ENCODE data around the gene CCDC32.

Gene CCDC32

GRCh38 chr15:40554161-40554525 is 10.7 kb downstream of the CCDC32 start:
- no peak overlapping the region for H3K4me3 ChIP-seq (ENCODE audit: low read length, poor library complexity, severe bottlenecking)
- H3K4me1 ChIP-seq (ENCODE audit: insufficient read depth, low read length, poor library complexity, severe bottlenecking) = peaks cover 15% of the 10 kb centered on the region
- no peaks in the 10 kb centered on the region for H3K9me2 ChIP-seq (replicated peaks; ENCODE audit: low read depth, low read length)
- H3K9ac ChIP-seq (ENCODE audit: low read depth, low read length, poor library complexity, severe bottlenecking) = no peak overlapping the region
- H3F3A ChIP-seq (ENCODE audit: low read depth) = no peaks in the 10 kb centered on the region
- H3K79me2 ChIP-seq (ENCODE audit: insufficient read depth, low read length) = no peaks in the 10 kb centered on the region
- H3K4me2 ChIP-seq (ENCODE audit: low read depth, low read length, poor library complexity, severe bottlenecking) = no peak overlapping the region
- H3K36me3 ChIP-seq (ENCODE audit: insufficient read depth, low read length) = peaks cover 13% of the 10 kb centered on the region; the same call in 1 of the 2 replicates
- H4K20me1 ChIP-seq (ENCODE audit: insufficient read depth, low read length, poor library complexity, severe bottlenecking) = no peaks in the 10 kb centered on the region
- no peak overlapping the region for H2AFZ ChIP-seq (ENCODE audit: low read length)
- no peaks in the 10 kb centered on the region for H3K9me3 ChIP-seq (ENCODE audit: insufficient read depth, low read depth, low read length)
- TF ChIP-seq CTCF (conservative IDR thresholded peaks at IDR 0.05; ENCODE audit: low read length) = no peak
- no peak for TF ChIP-seq EZH2phosphoT487 (IDR thresholded peaks at IDR 0.05; ENCODE audit: borderline replicate concordance)
- H3K27me3 ChIP-seq (ENCODE audit: insufficient read depth, low read length, poor library complexity, severe bottlenecking) = no peaks in the 10 kb centered on the region

DNA sequence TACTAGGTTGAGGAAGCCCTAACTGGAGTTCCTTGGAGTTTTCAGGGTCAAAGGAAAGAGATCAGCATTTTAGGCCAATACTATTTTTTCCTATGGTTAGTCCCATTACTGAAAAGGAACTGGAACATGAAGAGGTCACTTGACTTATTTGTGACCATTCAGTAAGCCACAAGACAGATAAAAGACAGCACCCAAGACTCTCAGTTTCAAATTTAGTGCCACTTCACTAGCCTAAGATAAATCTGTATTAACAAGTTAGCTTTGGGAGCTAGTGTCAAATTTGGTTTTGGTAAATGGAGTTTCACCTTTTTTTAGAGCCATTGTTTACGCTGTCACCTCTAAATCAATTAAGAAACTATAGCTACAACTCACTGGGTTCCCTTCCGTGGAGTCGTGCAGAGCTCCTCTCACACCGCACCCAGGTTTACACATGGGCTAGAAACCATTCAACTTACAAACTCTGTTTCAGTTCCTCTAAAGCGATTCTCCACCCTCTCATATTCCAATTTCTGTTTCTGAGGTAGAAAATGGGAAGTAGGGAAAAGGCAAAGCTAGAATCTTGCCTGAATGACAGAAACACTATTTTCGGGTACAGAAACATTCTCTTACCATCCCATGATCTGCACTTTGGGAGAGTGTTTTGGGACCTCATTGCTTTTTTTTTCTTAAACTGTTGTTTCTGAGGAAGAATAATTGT is 14.4 kb downstream of the CCDC32 start:
- no peaks in the 10 kb centered on the region for H4K20me1 ChIP-seq (ENCODE audit: insufficient read depth, low read length, poor library complexity, severe bottlenecking)
- no peaks in the 10 kb centered on the region for H3K27me3 ChIP-seq (ENCODE audit: insufficient read depth, low read length, poor library complexity, severe bottlenecking)
- H3K9me3 ChIP-seq (ENCODE audit: insufficient read depth, low read depth, low read length) = no peaks in the 10 kb centered on the region
- no peak overlapping the region for H3K4me2 ChIP-seq (ENCODE audit: low read depth, low read length, poor library complexity, severe bottlenecking)
- H3K9me2 ChIP-seq (replicated peaks; ENCODE audit: low read depth, low read length) = no peaks in the 10 kb centered on the region
- no peak overlapping the region for H3K9ac ChIP-seq (ENCODE audit: low read depth, low read length, poor library complexity, severe bottlenecking)
- H3K4me3 ChIP-seq (ENCODE audit: low read length, poor library complexity, severe bottlenecking) = no peak overlapping the region
- TF ChIP-seq EZH2phosphoT487 (IDR thresholded peaks at IDR 0.05; ENCODE audit: borderline replicate concordance) = no peak
- no peaks in the 10 kb centered on the region for H3F3A ChIP-seq (ENCODE audit: low read depth)
- no peaks in the 10 kb centered on the region for H3K4me1 ChIP-seq (ENCODE audit: insufficient read depth, low read length, poor library complexity, severe bottlenecking)
- H3K36me3 ChIP-seq (ENCODE audit: insufficient read depth, low read length) = peaks cover 5% of the 10 kb centered on the region; the same call in 1 of the 2 replicates
- no peak overlapping the region for H2AFZ ChIP-seq (ENCODE audit: low read length)
- H3K79me2 ChIP-seq (ENCODE audit: insufficient read depth, low read length) = no peaks in the 10 kb centered on the region

DNA sequence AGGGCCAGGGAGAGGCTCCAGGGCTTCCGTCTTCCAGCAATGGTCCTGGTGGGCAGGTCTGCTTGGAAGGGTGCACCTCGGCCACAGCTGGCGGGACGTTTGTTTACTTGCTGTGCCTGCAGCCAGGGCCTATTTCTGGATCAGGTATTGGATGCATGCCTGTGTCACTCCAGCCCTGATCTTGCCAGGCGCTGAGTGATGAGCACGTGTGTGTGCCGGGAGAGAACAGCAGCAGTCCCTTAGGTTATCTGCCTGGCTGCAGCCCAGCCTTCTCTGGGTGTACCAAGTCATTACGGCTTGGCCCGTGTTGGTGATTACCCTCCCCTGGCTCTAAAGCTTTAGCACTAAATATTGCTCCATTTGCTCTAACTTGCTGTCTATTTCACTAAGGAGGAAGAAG is 14.9 kb downstream of the CCDC32 start:
- Histone ChIP-seq H3K27me3 (ENCODE audit: insufficient read depth, low read length, poor library complexity, severe bottlenecking) (no peaks in the 10 kb centered on the region), H3K9me2 (replicated peaks; ENCODE audit: low read depth, low read length) (no peaks in the 10 kb centered on the region), H3F3A (ENCODE audit: low read depth) (no peaks in the 10 kb centered on the region), H3K4me3 (ENCODE audit: low read length, poor library complexity, severe bottlenecking) (no peak overlapping the region), H3K36me3 (ENCODE audit: insufficient read depth, low read length) (peaks cover 5% of the 10 kb centered on the region; the same call in 1 of the 2 replicates), H3K4me2 (ENCODE audit: low read depth, low read length, poor library complexity, severe bottlenecking) (no peak overlapping the region), H3K9me3 (ENCODE audit: insufficient read depth, low read depth, low read length) (no peaks in the 10 kb centered on the region), H4K20me1 (ENCODE audit: insufficient read depth, low read length, poor library complexity, severe bottlenecking) (no peaks in the 10 kb centered on the region), H3K79me2 (ENCODE audit: insufficient read depth, low read length) (no peaks in the 10 kb centered on the region), H3K4me1 (ENCODE audit: insufficient read depth, low read length, poor library complexity, severe bottlenecking) (no peaks in the 10 kb centered on the region), H3K9ac (ENCODE audit: low read depth, low read length, poor library complexity, severe bottlenecking) (no peak overlapping the region), H2AFZ (ENCODE audit: low read length) (no peak overlapping the region)
- TF ChIP-seq CTCF (conservative IDR thresholded peaks at IDR 0.05; ENCODE audit: low read length) (no peak), EZH2phosphoT487 (IDR thresholded peaks at IDR 0.05; ENCODE audit: borderline replicate concordance) (no peak)

DNA sequence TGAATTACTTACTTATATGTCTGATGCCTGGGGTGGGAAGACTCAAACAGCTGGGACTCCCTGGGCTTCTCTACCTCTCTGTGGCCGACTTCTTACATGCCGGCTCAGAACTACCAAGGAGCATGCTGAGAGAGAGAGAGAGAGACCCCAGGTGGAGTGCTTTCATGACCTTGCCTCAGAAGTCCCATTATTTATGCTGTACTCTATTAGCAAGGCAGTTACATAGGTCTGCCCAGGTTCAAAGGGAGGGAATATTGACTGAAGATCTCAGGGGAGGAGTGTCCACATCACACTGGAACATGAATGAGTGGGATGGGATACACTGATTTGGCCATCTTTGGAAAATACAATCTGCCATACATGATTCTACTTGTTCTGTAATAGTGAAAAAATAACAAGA is 16.2 kb downstream of the CCDC32 start:
- no peaks in the 10 kb centered on the region for H4K20me1 ChIP-seq (ENCODE audit: insufficient read depth, low read length, poor library complexity, severe bottlenecking)
- H3K4me3 ChIP-seq (ENCODE audit: low read length, poor library complexity, severe bottlenecking) = no peak overlapping the region
- peaks cover 5% of the 10 kb centered on the region; the same call in 1 of the 2 replicates for H3K36me3 ChIP-seq (ENCODE audit: insufficient read depth, low read length)
- H3K9me2 ChIP-seq (replicated peaks; ENCODE audit: low read depth, low read length) = no peaks in the 10 kb centered on the region
- no peaks in the 10 kb centered on the region for H3K79me2 ChIP-seq (ENCODE audit: insufficient read depth, low read length)
- H3K4me2 ChIP-seq (ENCODE audit: low read depth, low read length, poor library complexity, severe bottlenecking) = no peak overlapping the region
- peaks cover 5% of the 10 kb centered on the region for H3K4me1 ChIP-seq (ENCODE audit: insufficient read depth, low read length, poor library complexity, severe bottlenecking)
- H2AFZ ChIP-seq (ENCODE audit: low read length) = no peak overlapping the region
- TF ChIP-seq CTCF (conservative IDR thresholded peaks at IDR 0.05; ENCODE audit: low read length) = no peak
- TF ChIP-seq EZH2phosphoT487 (IDR thresholded peaks at IDR 0.05; ENCODE audit: borderline replicate concordance) = no peak
- H3K27me3 ChIP-seq (ENCODE audit: insufficient read depth, low read length, poor library complexity, severe bottlenecking) = no peaks in the 10 kb centered on the region
- no peaks in the 10 kb centered on the region for H3K9me3 ChIP-seq (ENCODE audit: insufficient read depth, low read depth, low read length)
- H3K9ac ChIP-seq (ENCODE audit: low read depth, low read length, poor library complexity, severe bottlenecking) = no peak overlapping the region
- H3F3A ChIP-seq (ENCODE audit: low read depth) = no peaks in the 10 kb centered on the region
